Erythroblast (primary cell): Measurements from ENCODE around the gene SSC4D.

Experiments
- GATA1 ChIP-seq: IDR thresholded peaks from 2 replicates; pipeline ENCODE4 v1.6.1; 2011; ENCODE audit warnings: low read depth, mild to moderate bottlenecking, control low read depth, low read length, moderate library complexity
- POLR2A ChIP-seq: IDR thresholded peaks from 2 replicates; pipeline ENCODE4 v1.6.1; 2011; ENCODE audit warnings: mild to moderate bottlenecking, low read length

GRCh38 chr7:76343931-76344321, 65.6 kb downstream of the SSC4D start:
- TF ChIP-seq POLR2A (no peak), GATA1 (no peak)
